Measurements from ENCODE around the gene NWD2.
"Not testable (repeated sequence)": the region's sequence is repeated elsewhere in the genome, so short reads cannot be mapped to it uniquely, and the experiment has no call there.

NWD2 gene

GRCh38 chr4:37397505-37397904 is 153.0 kb downstream of the NWD2 start:
- no peak for DNase-seq (ENCODE audit: low spot score)

GRCh38 chr4:37400241-37400881 is 155.8 kb downstream of the NWD2 start:
- no peak for DNase-seq (ENCODE audit: low spot score)

GRCh38 chr4:37407938-37408826 is 163.6 kb downstream of the NWD2 start:
- not testable (repeated sequence) for DNase-seq (ENCODE audit: low spot score)

GRCh38 chr4:37413612-37414011 is 169.1 kb downstream of the NWD2 start:
- not testable (repeated sequence) for DNase-seq (ENCODE audit: low spot score)

GRCh38 chr4:37415845-37416369 is 171.4 kb downstream of the NWD2 start:
- DNase-seq (ENCODE audit: low spot score): no peak

GRCh38 chr4:37421614-37422013 is 177.1 kb downstream of the NWD2 start:
- no peak for DNase-seq (ENCODE audit: low spot score)

- DNase-seq (ENCODE audit: low spot score): no peak
Measured at GRCh38 chr4:37422102-37422501, 177.6 kb downstream of the NWD2 start.

GRCh38 chr4:37422638-37423037 is 178.1 kb downstream of the NWD2 start:
- no peak for DNase-seq (ENCODE audit: low spot score)

GRCh38 chr4:37423310-37423709 is 178.8 kb downstream of the NWD2 start:
- no peak for DNase-seq (ENCODE audit: low spot score)

GRCh38 chr4:37424753-37425152 is 180.2 kb downstream of the NWD2 start:
- no peak for DNase-seq (ENCODE audit: low spot score)

GRCh38 chr4:37425857-37426256 is 181.3 kb downstream of the NWD2 start:
- no peak for DNase-seq (ENCODE audit: low spot score)

- DNase-seq (ENCODE audit: low spot score): no peak
Measured at GRCh38 chr4:37427193-37427592, 182.7 kb downstream of the NWD2 start.

- no peak for DNase-seq (ENCODE audit: low spot score)
Measured at GRCh38 chr4:37429906-37430305, 185.4 kb downstream of the NWD2 start.

GRCh38 chr4:37430718-37431416 is 186.3 kb downstream of the NWD2 start:
- DNase-seq (ENCODE audit: low spot score): no peak

- DNase-seq (ENCODE audit: low spot score): no peak
Measured at GRCh38 chr4:37431417-37431743, 186.8 kb downstream of the NWD2 start.

- DNase-seq (ENCODE audit: low spot score): no peak
Measured at GRCh38 chr4:37434469-37434868, 189.9 kb downstream of the NWD2 start.

- DNase-seq (ENCODE audit: low spot score): no peak
Measured at GRCh38 chr4:37436546-37436945, 192.0 kb downstream of the NWD2 start.

- no peak for DNase-seq (ENCODE audit: low spot score)
Measured at GRCh38 chr4:37437163-37437562, 192.6 kb downstream of the NWD2 start.

GRCh38 chr4:37438564-37439279 is 194.2 kb downstream of the NWD2 start:
- no peak for DNase-seq (ENCODE audit: low spot score)

GRCh38 chr4:37439809-37440474 is 195.4 kb downstream of the NWD2 start:
- DNase-seq (ENCODE audit: low spot score): no peak

- no peak for DNase-seq (ENCODE audit: low spot score)
Measured at GRCh38 chr4:37440501-37440900, 196.0 kb downstream of the NWD2 start.

Data from hepatic stellate cell (primary cell).